GM12878 (cell line): ENCODE measurements around the gene STAC2. TPM values are rescaled to one million over a fixed set of nuclear protein-coding genes. Genes with fewer than 3 reads are reported as not detected.

ENCODE experiments used
- ATAC-seq: fragments of 200-7000 bp; cut with Tn5 transposase; 3 replicates; pipeline ENCODE4 v1.9.1; 2020; ENCODE audit warnings: mild to moderate bottlenecking, moderate library complexity
- BruUV-seq: library from RNA; stranded (reverse); fragments of 400-500 nt; replicated peaks from 2 replicates; lab custom pipeline; 2021; lab: Mats Ljungman, UMichigan
- CTCF ChIA-PET: fragments of 300-600 bp; sonication (Branson Sonifier 250); formaldehyde crosslinking; extraction: SDS; loops from one replicate; lab custom pipeline; 2021; ENCODE audit warnings: inconsistent platforms; lab: Yijun Ruan, JAX
- POLR2A ChIA-PET: fragments of 350-600 bp; formaldehyde crosslinking; extraction: SDS; loops from one replicate; lab custom pipeline; 2021; ENCODE audit warnings: inconsistent platforms; lab: Charles Lee
- RAD21 ChIA-PET: fragments of 300-600 bp; sonication (Branson Sonifier 250); formaldehyde crosslinking; loops from one replicate; lab custom pipeline; 2023; ENCODE audit warnings: antibody characterized with exemption; ENCODE audit not compliant: unreplicated experiment; lab: Charles Lee
- SMC1A ChIA-PET: fragments of 300-600 bp; sonication (Branson Sonifier 250); formaldehyde crosslinking; loops from one replicate; lab custom pipeline; 2023; ENCODE audit not compliant: unreplicated experiment, uncharacterized antibody; lab: Charles Lee
- DNase-seq: peaks from one replicate; pipeline ENCODE4 v3.0.0-alpha.2; 2011; ENCODE audit warnings: low read depth, low spot score
- FAIRE-seq: peaks from 3 replicates; lab custom pipeline; 2011; peaks lifted over from hg19 to GRCh38; lab: Jason Lieb, UNC
- H2AFZ ChIP-seq: 2 replicates; pipeline ENCODE4 v1.6.0; 2011; ENCODE audit warnings: low read depth, low read length, control low read depth; ENCODE audit not compliant: control insufficient read depth
- H3K27ac ChIP-seq: 2 replicates; pipeline ENCODE4 v1.5.1; 2011; ENCODE audit warnings: control low read depth; ENCODE audit not compliant: control insufficient read depth, insufficient read depth
- H3K27me3 ChIP-seq, 2 experiments: replicated peaks in 1 of 2; 2 replicates each; pipeline versions ENCODE4 v1.6.0 to v1.6.1; 2011; ENCODE audit warnings: low read length in 1 of 2; ENCODE audit not compliant: control insufficient read depth in 2 of 2, insufficient read depth in 2 of 2
- H3K36me3 ChIP-seq, 2 experiments: 2 replicates each; pipeline ENCODE4 v1.5.1; 2011; ENCODE audit warnings: low read length in 1 of 2; ENCODE audit not compliant: control insufficient read depth in 2 of 2, insufficient read depth in 2 of 2
- H3K4me1 ChIP-seq: 2 replicates; pipeline ENCODE4 v1.6.1; 2011; ENCODE audit warnings: mild to moderate bottlenecking, low read length, moderate library complexity, mixed read lengths; ENCODE audit not compliant: control insufficient read depth, insufficient read depth
- H3K4me2 ChIP-seq: 2 replicates; pipeline ENCODE4 v1.6.0; 2011; ENCODE audit warnings: control low read depth; ENCODE audit not compliant: control insufficient read depth, insufficient read depth
- H3K4me3 ChIP-seq: fragments of 200-600 bp; sonication (generic); 2 replicates; pipeline ENCODE4 v1.5.1; 2016
- H3K79me2 ChIP-seq: 2 replicates; pipeline ENCODE4 v1.6.0; 2011; ENCODE audit warnings: low read length; ENCODE audit not compliant: control insufficient read depth, insufficient read depth
- H3K9ac ChIP-seq: 2 replicates; pipeline ENCODE4 v1.8.0; 2011; ENCODE audit warnings: low read length, control low read depth, mixed read lengths; ENCODE audit not compliant: control insufficient read depth, insufficient read depth
- H3K9me3 ChIP-seq: replicated peaks from 3 replicates; pipeline ENCODE4 v1.5.1; 2011; ENCODE audit warnings: mild to moderate bottlenecking, low read length; ENCODE audit not compliant: control insufficient read depth, insufficient read depth
- H4K20me1 ChIP-seq: 2 replicates; pipeline ENCODE4 v1.6.0; 2011; ENCODE audit not compliant: control insufficient read depth, insufficient read depth
- ATF3 ChIP-seq: IDR thresholded peaks from 2 replicates; pipeline ENCODE4 v1.6.1; 2011; ENCODE audit warnings: low read depth, mild to moderate bottlenecking, low read length, moderate library complexity, borderline replicate concordance; ENCODE audit errors: extremely low read depth
- CHD1 ChIP-seq: IDR thresholded peaks from 2 replicates; pipeline ENCODE4 v1.6.1; 2012; ENCODE audit warnings: low read depth, low read length, improper control_type of control experiment
- CTCF ChIP-seq, 3 experiments: IDR thresholded peaks in 2 of 3; conservative IDR thresholded peaks in 1 of 3; 2 replicates each; pipeline ENCODE4 v1.5.1; 2011; ENCODE audit warnings: low read depth in 3 of 3, low read length in 3 of 3, mild to moderate bottlenecking in 3 of 3, control low read depth in 2 of 3, moderate library complexity in 2 of 3, inconsistent platforms in 1 of 3, mixed read lengths in 1 of 3; ENCODE audit not compliant: control insufficient read depth in 2 of 3, insufficient read depth in 1 of 3; ENCODE audit errors: extremely low read depth in 1 of 3
- GABPA ChIP-seq: IDR thresholded peaks from 2 replicates; pipeline ENCODE4 v1.6.1; 2014; ENCODE audit warnings: antibody characterized with exemption, low read depth, mild to moderate bottlenecking, inconsistent platforms
- HDAC2 ChIP-seq: fragments of 200-600 bp; sonication (generic); IDR thresholded peaks from 2 replicates; pipeline ENCODE4 v1.6.1; 2017
- HDAC6 ChIP-seq: fragments of 200-600 bp; sonication (generic); IDR thresholded peaks from one replicate; pipeline ENCODE4 v1.8.0; 2017; ENCODE audit warnings: antibody characterized with exemption; ENCODE audit not compliant: unreplicated experiment
- MLLT1 ChIP-seq: fragments of 450-650 bp; IDR thresholded peaks from 2 replicates; pipeline ENCODE4 v1.6.1; 2016; ENCODE audit warnings: mild to moderate bottlenecking
- MXI1 ChIP-seq: fragments of 150-350 bp; IDR thresholded peaks from 2 replicates; pipeline ENCODE4 v1.6.1; 2011; ENCODE audit warnings: low read depth, mild to moderate bottlenecking, inconsistent platforms, low read length, improper control_type of control experiment
- SIN3A ChIP-seq: IDR thresholded peaks from 2 replicates; pipeline ENCODE4 v1.6.1; 2012; ENCODE audit warnings: low read depth, low read length, improper control_type of control experiment
- SREBF2 ChIP-seq: IDR thresholded peaks from 2 replicates; pipeline ENCODE4 v1.6.1; 2012; ENCODE audit warnings: mild to moderate bottlenecking, low read length
- USF1 ChIP-seq: IDR thresholded peaks from 2 replicates; pipeline ENCODE4 v1.6.1; 2011; ENCODE audit warnings: borderline replicate concordance, low read depth, mild to moderate bottlenecking, moderate library complexity, mixed read lengths, low read length; ENCODE audit not compliant: insufficient read depth; ENCODE audit errors: extremely low read length
- WRNIP1 ChIP-seq: IDR thresholded peaks from 2 replicates; pipeline ENCODE4 v1.6.1; 2011; ENCODE audit warnings: low read depth, low read length, improper control_type of control experiment, borderline replicate concordance
- ZBTB33 ChIP-seq: fragments of 450-650 bp; IDR thresholded peaks from 2 replicates; pipeline ENCODE4 v1.6.1; 2017; ENCODE audit warnings: mild to moderate bottlenecking
- ZNF217 ChIP-seq: fragments of 450-650 bp; IDR thresholded peaks from 2 replicates; pipeline ENCODE4 v1.6.1; 2017; ENCODE audit warnings: antibody characterized with exemption, mild to moderate bottlenecking
- ZNF384 ChIP-seq: IDR thresholded peaks from 2 replicates; pipeline ENCODE4 v1.6.1; 2012; ENCODE audit warnings: low read depth, mild to moderate bottlenecking, low read length, improper control_type of control experiment, borderline replicate concordance
- WGBS: methylation state at CpG from one replicate; pipeline ENCODE4 v1.1.6; 2016; ENCODE audit warnings: low lambda C conversion rate; ENCODE audit not compliant: insufficient replicate concordance, insufficient coverage; ENCODE audit errors: missing lambda C conversion rate; 5-methylcytosine and 5-hydroxymethylcytosine counted together
- in situ Hi-C: fragments of 300-500 bp; cut with MboI; formaldehyde crosslinking; loops from 9 replicates; pipeline ENCODE4 v1.14.3; 2018; ENCODE audit warnings: mixed read lengths
- intact Hi-C: fragments of 100-400 bp; cut with micrococcal nuclease; formaldehyde crosslinking; loops from one replicate; pipeline ENCODE4 v1.14.2; 2022; ENCODE audit not compliant: unreplicated experiment
- polyA plus RNA-seq, 11 experiments: library from polyadenylated mRNA; depleted of rRNA in 4 of 11; unstranded in 6 of 11; stranded (reverse) in 5 of 11; fragments of >200 nt; fragmentation: Nextera tagmentation in 4 of 11; fragmentation: Illumina TruSeq in 1 of 11; extraction: Ambion mirVana in 4 of 11; extraction: Trizol in 1 of 11; gene quantifications; 1 replicate in 1 of 11; 2 replicates in 10 of 11; pipeline versions ENCODE4 v1.2.1 to v1.2.3, GENCODE V29; 2011 to 2016; ENCODE audit warnings: inconsistent platforms in 2 of 11, missing spikeins in 2 of 11, low read depth in 1 of 11
- total RNA-seq, 4 experiments: library from RNA; depleted of rRNA in 3 of 4; stranded (reverse); fragments of >200 nt in 3 of 4; fragmentation: Illumina TruSeq in 1 of 4; extraction: Trizol in 1 of 4; gene quantifications; 2 replicates each; pipeline versions ENCODE4 v1.2.1 to v1.2.3, GENCODE V29; 2013 to 2021

STAC2 gene
- total and polyA plus RNA-seq, 10 of the 15 experiments (the other 5 are each of a cell fraction or from before 2014, with no cell fraction given), result 0.04 TPM; not detected in 9

GRCh38 chr17:39200070-39200879 is 25.5 kb downstream of the STAC2 start, which contains the start of gene RPL19 (continued):
- peak; percentile 62 for TF ChIP-seq GABPA
- TF ChIP-seq WRNIP1, result no peak
- TF ChIP-seq SIN3A, result peak; percentile 75
- TF ChIP-seq MLLT1, result peak; percentile 55
- no peak for TF ChIP-seq ZNF217
- TF ChIP-seq HDAC6, result peak; percentile 60
- no peak for TF ChIP-seq ZNF384
- TF ChIP-seq ATF3, result no peak
- peak; percentile 92 for TF ChIP-seq MXI1

GRCh38 chr17:39199820-39200069 is 26.0 kb downstream of the STAC2 start:
- ChIA-PET RAD21 (interaction anchor here (0.7 to 3.0 kb wide), 11 partner anchors 9 to 440 kb away, joined by 3 to 18 read pairs (median 4); no protein-coding TSS in a partner anchor), POLR2A (interaction anchor here (0.5 to 1.6 kb wide), 16 partner anchors 9 to 1758 kb away, joined by 3 to 10 read pairs (median 6); partner anchors contain the start of gene MED1), SMC1A (interaction anchor here (0.6 to 3.0 kb wide), 5 partner anchors 9 to 47 kb away, joined by 3 to 13 read pairs (median 6); no protein-coding TSS in a partner anchor), CTCF (interaction anchor here (0.6 to 2.3 kb wide), 17 partner anchors 10 to 453 kb away, joined by 3 to 18 read pairs (median 5); no protein-coding TSS in a partner anchor)
- Histone ChIP-seq H3K4me2 (peak overlapping the region; percentile 70; the same call in 1 of the 2 replicates), H3K4me1 (peaks cover 27% of the 10 kb centered on the region), H3K36me3 (peaks cover 15 to 26% of the 10 kb centered on the region in 2 experiments), H3K27me3 (no peaks in the 10 kb centered on the region), H2AFZ (peak overlapping the region; percentile 99), H3K79me2 (peaks cover 39% of the 10 kb centered on the region), H3K9me3 (no peaks in the 10 kb centered on the region), H3K9ac (peak overlapping the region; percentile 97), H3K4me3 (peak overlapping the region; percentile 95), H4K20me1 (peaks cover 5% of the 10 kb centered on the region; the same call in 1 of the 2 replicates), H3K27ac (peak overlapping the region; percentile 100)
- no TSS peak for BruUV-seq
- peak; percentile 81 for DNase-seq
- WGBS, result 0% methylated on average over 10 of the region's 10 CpGs
- peak; percentile 65 for ATAC-seq
- intact Hi-C loops, result no loop called here
- in situ Hi-C loops, result no loop called here
- FAIRE-seq, result peak; percentile 84
- TF ChIP-seq ZBTB33 (no peak), CTCF (IDR thresholded peaks at IDR 0.05 in 2 of 3, conservative IDR thresholded peaks at IDR 0.05 in 1 of 3; ENCODE audit: control insufficient read depth in 2 of 3, extremely low read depth in 1 of 3, insufficient read depth in 1 of 3, low read depth in 3 of 3, low read length in 3 of 3) (no peak), CHD1 (no peak), HDAC2 (no peak), USF1 (peak; percentile 84), SREBF2 (no peak)
